IPS-20b (cell line): ENCODE results near the gene KIDINS220.

Experiments
- H3K27ac ChIP-seq: one replicate; pipeline ENCODE4 v1.5.1; 2013; ENCODE audit warnings: low read length
- H3K27me3 ChIP-seq: 2 replicates; pipeline ENCODE4 v1.6.1; 2013; ENCODE audit warnings: mild to moderate bottlenecking, low read length, inconsistent platforms; ENCODE audit not compliant: insufficient read depth
- H3K36me3 ChIP-seq: 2 replicates; pipeline ENCODE4 v1.6.1; 2013; ENCODE audit warnings: low read depth, mild to moderate bottlenecking, inconsistent platforms, low read length, moderate library complexity; ENCODE audit not compliant: insufficient read depth
- H3K4me1 ChIP-seq: 2 replicates; pipeline ENCODE4 v1.6.1; 2013; ENCODE audit warnings: mild to moderate bottlenecking, control low read depth, inconsistent platforms, low read length, moderate library complexity; ENCODE audit not compliant: insufficient read depth
- H3K4me3 ChIP-seq: 2 replicates; pipeline ENCODE4 v1.5.1; 2013; ENCODE audit warnings: mild to moderate bottlenecking, low read length, inconsistent platforms
- H3K9ac ChIP-seq: 2 replicates; pipeline ENCODE4 v1.6.1; 2013; ENCODE audit warnings: low read depth, mild to moderate bottlenecking, inconsistent platforms, low read length, moderate library complexity
- H3K9me3 ChIP-seq: 2 replicates; pipeline ENCODE4 v1.6.1; 2013; ENCODE audit warnings: mild to moderate bottlenecking, low read depth, low read length, inconsistent platforms; ENCODE audit not compliant: insufficient read depth

The KIDINS220 gene

GRCh38 chr2:8867363-8867762 is 29.9 kb upstream of the KIDINS220 start:
- H3K27ac ChIP-seq, result no peak overlapping the region
- no peak overlapping the region for H3K9ac ChIP-seq
- H3K27me3 ChIP-seq, result no peaks in the 10 kb centered on the region
- no peak overlapping the region for H3K4me3 ChIP-seq
- H3K9me3 ChIP-seq, result no peaks in the 10 kb centered on the region
- no peaks in the 10 kb centered on the region for H3K4me1 ChIP-seq
- peaks cover 6% of the 10 kb centered on the region; the same call in 1 of the 2 replicates for H3K36me3 ChIP-seq

- Histone ChIP-seq H3K27me3 (no peaks in the 10 kb centered on the region), H3K36me3 (peaks cover 7% of the 10 kb centered on the region), H3K9ac (no peak overlapping the region), H3K9me3 (no peaks in the 10 kb centered on the region), H3K4me1 (no peaks in the 10 kb centered on the region), H3K4me3 (no peak overlapping the region), H3K27ac (no peak overlapping the region)
Measured at GRCh38 chr2:8863331-8863953, 26.0 kb upstream of the KIDINS220 start.

GRCh38 chr2:8862230-8862629 is 24.8 kb upstream of the KIDINS220 start:
- Histone ChIP-seq H3K36me3 (peaks cover 7% of the 10 kb centered on the region), H3K4me1 (no peaks in the 10 kb centered on the region), H3K9ac (no peak overlapping the region), H3K9me3 (no peaks in the 10 kb centered on the region), H3K27ac (no peak overlapping the region), H3K4me3 (no peak overlapping the region), H3K27me3 (no peaks in the 10 kb centered on the region)

- no peak overlapping the region for H3K9ac ChIP-seq
- H3K27me3 ChIP-seq, result no peaks in the 10 kb centered on the region
- peaks cover 7% of the 10 kb centered on the region for H3K36me3 ChIP-seq
- no peak overlapping the region for H3K4me3 ChIP-seq
- no peaks in the 10 kb centered on the region for H3K4me1 ChIP-seq
- H3K27ac ChIP-seq, result no peak overlapping the region
- H3K9me3 ChIP-seq, result no peaks in the 10 kb centered on the region
Measured at GRCh38 chr2:8861797-8862196, 24.4 kb upstream of the KIDINS220 start.

- H3K27me3 ChIP-seq, result no peaks in the 10 kb centered on the region
- H3K36me3 ChIP-seq, result peaks cover 7% of the 10 kb centered on the region
- no peak overlapping the region for H3K4me3 ChIP-seq
- no peak overlapping the region for H3K27ac ChIP-seq
- H3K9ac ChIP-seq, result no peak overlapping the region
- H3K9me3 ChIP-seq, result no peaks in the 10 kb centered on the region
- H3K4me1 ChIP-seq, result no peaks in the 10 kb centered on the region; the same call in 1 of the 2 replicates
Measured at GRCh38 chr2:8860239-8860638, 22.8 kb upstream of the KIDINS220 start.

- H3K27me3 ChIP-seq, result no peaks in the 10 kb centered on the region
- peaks cover 7% of the 10 kb centered on the region for H3K36me3 ChIP-seq
- H3K4me1 ChIP-seq, result peaks cover 5% of the 10 kb centered on the region; the same call in 1 of the 2 replicates
- no peak overlapping the region for H3K27ac ChIP-seq
- no peak overlapping the region for H3K9ac ChIP-seq
- H3K9me3 ChIP-seq, result no peaks in the 10 kb centered on the region
- H3K4me3 ChIP-seq, result no peak overlapping the region
Measured at GRCh38 chr2:8858910-8859309, 21.5 kb upstream of the KIDINS220 start.

- H3K27ac ChIP-seq, result no peak overlapping the region
- no peak overlapping the region for H3K4me3 ChIP-seq
- H3K27me3 ChIP-seq, result no peaks in the 10 kb centered on the region
- H3K36me3 ChIP-seq, result peaks cover 3% of the 10 kb centered on the region
- H3K9me3 ChIP-seq, result no peaks in the 10 kb centered on the region
- H3K4me1 ChIP-seq, result peaks cover 5% of the 10 kb centered on the region; the same call in 1 of the 2 replicates
- no peak overlapping the region for H3K9ac ChIP-seq
Measured at GRCh38 chr2:8858264-8858663, 20.9 kb upstream of the KIDINS220 start.

GRCh38 chr2:8857709-8858108 is 20.3 kb upstream of the KIDINS220 start:
- Histone ChIP-seq H3K27ac (no peak overlapping the region), H3K27me3 (no peaks in the 10 kb centered on the region), H3K9me3 (no peaks in the 10 kb centered on the region), H3K36me3 (peaks cover 3% of the 10 kb centered on the region), H3K9ac (no peak overlapping the region), H3K4me3 (no peak overlapping the region), H3K4me1 (peaks cover 5% of the 10 kb centered on the region; the same call in 1 of the 2 replicates)

- Histone ChIP-seq H3K9ac (no peak overlapping the region), H3K36me3 (no peaks in the 10 kb centered on the region; the same call in none of the 2 replicates), H3K9me3 (no peaks in the 10 kb centered on the region)
Measured at GRCh38 chr2:8856176-8856575, 18.8 kb upstream of the KIDINS220 start.

GRCh38 chr2:8855010-8855409 is 17.6 kb upstream of the KIDINS220 start:
- no peaks in the 10 kb centered on the region for H3K27me3 ChIP-seq
- H3K4me3 ChIP-seq, result no peak overlapping the region
- H3K27ac ChIP-seq, result no peak overlapping the region
- H3K9ac ChIP-seq, result no peak overlapping the region
- peaks cover 5% of the 10 kb centered on the region; the same call in 1 of the 2 replicates for H3K4me1 ChIP-seq
- no peaks in the 10 kb centered on the region; the same call in 1 of the 2 replicates for H3K36me3 ChIP-seq
- H3K9me3 ChIP-seq, result no peaks in the 10 kb centered on the region; the same call in 1 of the 2 replicates

More at GRCh38 chr2:8856176-8856575, 18.8 kb upstream of the KIDINS220 start:
- Histone ChIP-seq H3K4me3 (no peak overlapping the region), H3K27me3 (no peaks in the 10 kb centered on the region), H3K4me1 (peaks cover 5% of the 10 kb centered on the region; the same call in 1 of the 2 replicates), H3K27ac (no peak overlapping the region)

GRCh38 chr2:8853426-8853825 is 16.0 kb upstream of the KIDINS220 start:
- peaks cover 5% of the 10 kb centered on the region; the same call in 1 of the 2 replicates for H3K4me1 ChIP-seq
- no peaks in the 10 kb centered on the region for H3K27me3 ChIP-seq
- H3K9me3 ChIP-seq, result no peaks in the 10 kb centered on the region; the same call in 1 of the 2 replicates
- H3K36me3 ChIP-seq, result no peaks in the 10 kb centered on the region; the same call in 1 of the 2 replicates
- H3K27ac ChIP-seq, result no peak overlapping the region
- H3K4me3 ChIP-seq, result no peak overlapping the region
- no peak overlapping the region for H3K9ac ChIP-seq

GRCh38 chr2:8851811-8852560 is 14.6 kb upstream of the KIDINS220 start:
- Histone ChIP-seq H3K9me3 (no peaks in the 10 kb centered on the region; the same call in 1 of the 2 replicates), H3K27ac (no peak overlapping the region), H3K4me1 (peaks cover 5% of the 10 kb centered on the region; the same call in 1 of the 2 replicates), H3K27me3 (no peaks in the 10 kb centered on the region), H3K4me3 (no peak overlapping the region), H3K36me3 (no peaks in the 10 kb centered on the region), H3K9ac (no peak overlapping the region)
